ENCODE measurements around the gene RPS2.

Gene RPS2

GRCh38 chr16:1919327-1919998 is 45.2 kb downstream of the RPS2 start:
- no peak for DNase-seq (ENCODE audit: low read depth in 3 of 3)

GRCh38 chr16:1918351-1919326 is 46.0 kb downstream of the RPS2 start, which contains the start of gene HS3ST6:
HS3ST6 (minus strand) TSS chr16:1918415; CDS start chr16:1918323, 92 bp downstream.
- no peak for DNase-seq (ENCODE audit: low read depth in 3 of 3)

- DNase-seq (ENCODE audit: low read depth in 3 of 3), result no peak
These were observed 46.8 kb downstream of the RPS2 start for GRCh38 chr16:1917665-1918350.

- no peak for DNase-seq (ENCODE audit: low read depth in 3 of 3)
These were observed 47.5 kb downstream of the RPS2 start for GRCh38 chr16:1917056-1917664.

DNA sequence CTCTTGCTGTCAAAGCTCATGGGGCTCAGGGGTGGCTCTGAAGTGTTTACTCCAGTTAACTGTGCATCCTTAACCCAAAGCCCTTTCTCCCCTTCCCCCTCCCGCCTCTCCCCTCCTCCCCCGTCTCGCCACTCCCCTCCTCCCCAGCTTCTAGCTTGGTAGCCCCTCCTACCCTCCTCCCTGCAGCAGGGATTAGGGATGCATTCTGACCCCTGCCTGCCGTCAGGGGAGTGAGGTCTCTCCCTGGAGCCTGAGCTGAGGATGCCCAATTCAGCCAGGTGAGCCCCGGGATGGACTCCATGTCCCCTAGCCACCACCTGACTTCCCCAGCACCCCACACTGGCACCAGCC is 48.0 kb downstream of the RPS2 start:
- no peak for DNase-seq (ENCODE audit: low read depth in 3 of 3)

DNA sequence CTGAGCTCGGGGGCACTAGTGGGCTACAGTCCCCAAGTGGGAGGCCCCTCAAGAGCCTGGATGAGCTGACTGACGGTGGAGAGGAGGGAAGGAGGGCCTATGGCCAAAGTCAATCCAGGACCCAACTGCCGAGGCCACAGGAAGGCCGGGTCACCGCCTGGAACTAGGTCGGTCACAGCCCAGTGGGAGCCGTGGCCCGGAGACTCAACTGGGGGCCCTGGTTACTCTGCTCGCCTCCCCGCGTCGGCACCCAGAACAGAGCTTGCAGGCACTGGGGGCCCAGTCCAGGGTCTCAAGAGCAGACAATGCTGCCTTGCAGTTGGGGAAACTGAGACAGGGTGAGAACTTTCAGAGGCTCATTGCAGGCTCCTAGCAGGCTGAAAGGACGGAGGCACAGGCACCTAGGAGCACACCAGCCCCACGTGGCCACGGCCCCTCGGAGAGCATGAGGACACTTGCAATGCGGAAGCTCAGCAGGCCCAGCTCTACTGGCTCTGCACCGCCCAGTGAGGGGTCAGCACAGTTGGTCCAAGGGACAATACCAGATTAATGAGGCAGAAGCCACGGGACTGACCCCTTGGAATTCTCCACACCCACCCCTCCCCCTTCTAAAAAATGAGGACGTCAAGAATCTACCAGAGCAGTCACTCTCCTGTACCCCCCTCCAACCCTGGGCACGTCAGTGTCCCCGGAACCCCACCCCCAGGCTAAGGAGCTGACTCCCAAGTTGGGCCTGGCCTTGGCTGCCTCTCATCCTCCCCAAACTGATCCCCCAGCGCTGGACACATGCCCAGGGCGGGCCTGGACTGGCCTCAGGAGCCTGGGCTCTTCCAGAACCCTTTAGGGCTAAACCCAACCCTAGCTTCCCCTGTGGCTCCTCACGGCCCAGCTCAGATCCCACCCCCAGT is 48.6 kb downstream of the RPS2 start:
- DNase-seq (ENCODE audit: low read depth in 3 of 3), result no peak

- no peak for DNase-seq (ENCODE audit: low read depth in 3 of 3)
These were observed 49.6 kb downstream of the RPS2 start for GRCh38 chr16:1914988-1915387.

DNA sequence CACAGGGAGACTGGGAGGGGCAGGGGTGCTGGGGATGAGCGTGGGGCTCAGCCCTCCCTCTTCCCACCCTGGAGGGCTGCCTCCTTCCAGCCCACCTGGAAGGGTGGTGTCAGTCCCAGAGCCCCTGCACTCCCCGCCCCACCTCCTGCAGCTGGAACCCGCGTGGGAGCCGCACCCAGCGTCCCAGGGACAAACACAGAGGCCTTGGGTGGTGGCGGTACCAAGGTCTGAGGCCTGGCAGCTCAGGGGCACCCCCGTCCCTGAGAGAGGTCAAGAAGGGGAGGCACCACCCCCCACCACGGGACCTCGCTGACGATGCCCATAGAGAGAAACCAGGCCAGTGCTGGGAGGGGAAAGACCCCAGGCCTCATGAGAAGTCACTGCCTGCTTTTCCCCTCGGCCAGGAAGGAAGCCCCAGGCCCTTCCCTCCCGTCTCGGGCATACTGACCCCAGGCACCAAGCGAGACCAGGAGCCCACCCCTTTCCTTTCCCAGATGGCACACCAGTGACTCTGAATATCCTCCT is 50.5 kb downstream of the RPS2 start:
- DNase-seq (ENCODE audit: low read depth in 3 of 3), result no peak

GRCh38 chr16:1913327-1914083 is 51.1 kb downstream of the RPS2 start:
- no peak for DNase-seq (ENCODE audit: low read depth in 3 of 3)

GRCh38 chr16:1912215-1912543 is 52.4 kb downstream of the RPS2 start:
- DNase-seq (ENCODE audit: low read depth in 3 of 3), result no peak

Data from stimulated activated CD4-positive, alpha-beta T cell treated with anti-CD3 and anti-CD28 coated beads, TNF-alpha, amount 100 ng/mL, for 24 hours (primary cell).